AG04450 (cell line): ENCODE results near the gene TPR. TPM values are rescaled to one million over a fixed set of nuclear protein-coding genes. Genes with fewer than 3 reads are reported as not detected.

Experiments
- CTCF ChIA-PET: fragments of 300-600, 350-600 bp; formaldehyde crosslinking; extraction: SDS; loops from one replicate; lab custom pipeline; 2022; ENCODE audit warnings: antibody characterized with exemption, inconsistent platforms; lab: Charles Lee
- POLR2A ChIA-PET: fragments of 350-600 bp; formaldehyde crosslinking; extraction: SDS; loops from one replicate; lab custom pipeline; 2021; ENCODE audit warnings: antibody characterized with exemption, inconsistent platforms; lab: Yijun Ruan, JAX
- DNase-seq: peaks from one replicate; pipeline ENCODE4 v3.0.0-alpha.2; 2011; ENCODE audit warnings: low read depth, low spot score
- H3K27ac ChIP-seq: one replicate; pipeline ENCODE4 v1.5.1; 2012; ENCODE audit warnings: low read depth, low read length, control low read depth
- H3K27me3 ChIP-seq: one replicate; pipeline ENCODE4 v1.6.0; 2012; ENCODE audit warnings: low read length; ENCODE audit not compliant: control insufficient read depth, insufficient read depth
- H3K4me3 ChIP-seq: 2 replicates; pipeline ENCODE4 v1.5.1; 2011; ENCODE audit warnings: mild to moderate bottlenecking, low read depth, low read length, control low read depth
- H3K9me3 ChIP-seq: 2 replicates; pipeline ENCODE4 v1.5.1; 2012; ENCODE audit warnings: low read length; ENCODE audit not compliant: control insufficient read depth, insufficient read depth
- polyA plus RNA-seq: library from polyadenylated mRNA; depleted of rRNA; stranded (reverse); fragments of >200 nt; gene quantifications from 2 replicates; pipeline ENCODE4 v1.2.3, GENCODE V29; 2011
- TF ChIP-seq, protein P1 (sequence below): IDR thresholded peaks from 2 replicates; pipeline ENCODE4 v1.5.1; 2011; ENCODE audit warnings: low read depth, low read length, control low read depth, inconsistent platforms

The TPR gene
- polyA plus RNA-seq, 1 experiment = 48.5 TPM

DNA sequence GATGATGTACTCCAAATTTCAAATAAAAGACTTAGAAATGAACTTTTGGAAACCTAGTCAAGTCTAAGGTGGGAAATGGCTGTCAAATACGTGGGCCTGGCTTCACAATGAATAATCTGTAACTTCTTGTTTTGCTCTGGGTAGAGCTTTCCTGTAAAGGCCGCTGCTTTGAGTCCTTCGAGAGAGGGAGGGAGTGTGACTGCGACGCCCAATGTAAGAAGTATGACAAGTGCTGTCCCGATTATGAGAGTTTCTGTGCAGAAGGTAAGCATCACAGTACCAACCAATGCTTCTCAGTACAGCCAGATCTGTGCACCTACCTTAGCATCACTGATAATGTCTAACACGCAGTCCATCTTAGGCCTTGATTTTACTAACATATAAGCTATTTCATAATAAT is 73.6 kb downstream of the TPR start:
- CTCF ChIA-PET = interaction anchor here (1.4 kb wide), 1 partner anchor 74 kb away, joined by 5 read pairs; the partner anchor contains the start of genes ODR4 and TPR
- POLR2A ChIA-PET = no interaction called here
- TF ChIP-seq, protein P1, sequence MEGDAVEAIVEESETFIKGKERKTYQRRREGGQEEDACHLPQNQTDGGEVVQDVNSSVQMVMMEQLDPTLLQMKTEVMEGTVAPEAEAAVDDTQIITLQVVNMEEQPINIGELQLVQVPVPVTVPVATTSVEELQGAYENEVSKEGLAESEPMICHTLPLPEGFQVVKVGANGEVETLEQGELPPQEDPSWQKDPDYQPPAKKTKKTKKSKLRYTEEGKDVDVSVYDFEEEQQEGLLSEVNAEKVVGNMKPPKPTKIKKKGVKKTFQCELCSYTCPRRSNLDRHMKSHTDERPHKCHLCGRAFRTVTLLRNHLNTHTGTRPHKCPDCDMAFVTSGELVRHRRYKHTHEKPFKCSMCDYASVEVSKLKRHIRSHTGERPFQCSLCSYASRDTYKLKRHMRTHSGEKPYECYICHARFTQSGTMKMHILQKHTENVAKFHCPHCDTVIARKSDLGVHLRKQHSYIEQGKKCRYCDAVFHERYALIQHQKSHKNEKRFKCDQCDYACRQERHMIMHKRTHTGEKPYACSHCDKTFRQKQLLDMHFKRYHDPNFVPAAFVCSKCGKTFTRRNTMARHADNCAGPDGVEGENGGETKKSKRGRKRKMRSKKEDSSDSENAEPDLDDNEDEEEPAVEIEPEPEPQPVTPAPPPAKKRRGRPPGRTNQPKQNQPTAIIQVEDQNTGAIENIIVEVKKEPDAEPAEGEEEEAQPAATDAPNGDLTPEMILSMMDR = no peak

DNA sequence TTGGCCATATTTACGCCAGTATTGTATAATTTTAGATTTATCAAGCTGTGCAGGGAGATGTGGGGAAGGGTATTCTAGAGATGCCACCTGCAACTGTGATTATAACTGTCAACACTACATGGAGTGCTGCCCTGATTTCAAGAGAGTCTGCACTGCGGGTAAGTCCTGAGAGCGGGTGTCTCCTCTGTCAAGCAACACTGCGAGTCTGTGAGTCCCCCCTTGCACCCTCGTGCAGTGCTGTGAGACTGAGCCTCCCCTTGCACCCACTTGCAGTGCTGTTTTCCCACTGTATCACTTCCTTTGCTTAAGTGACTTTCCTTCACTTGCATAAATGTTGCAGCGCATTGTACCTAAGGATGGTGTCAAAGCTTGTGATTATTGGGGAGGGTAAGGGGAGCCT is 75.0 kb downstream of the TPR start:
- H3K27me3 ChIP-seq = no peaks in the 10 kb centered on the region
- ChIA-PET CTCF (no interaction called here), POLR2A (no interaction called here)
- DNase-seq = no peak
- no peaks in the 10 kb centered on the region for H3K9me3 ChIP-seq
- TF ChIP-seq, protein P1 = no peak
- no peak overlapping the region for H3K4me3 ChIP-seq
- no peak overlapping the region for H3K27ac ChIP-seq

More for the DNA sequence above, 73.6 kb downstream of the TPR start:
- no peaks in the 10 kb centered on the region for H3K27me3 ChIP-seq
- H3K4me3 ChIP-seq = no peak overlapping the region
- no peaks in the 10 kb centered on the region for H3K9me3 ChIP-seq
- no peak for DNase-seq
- H3K27ac ChIP-seq = no peak overlapping the region

DNA sequence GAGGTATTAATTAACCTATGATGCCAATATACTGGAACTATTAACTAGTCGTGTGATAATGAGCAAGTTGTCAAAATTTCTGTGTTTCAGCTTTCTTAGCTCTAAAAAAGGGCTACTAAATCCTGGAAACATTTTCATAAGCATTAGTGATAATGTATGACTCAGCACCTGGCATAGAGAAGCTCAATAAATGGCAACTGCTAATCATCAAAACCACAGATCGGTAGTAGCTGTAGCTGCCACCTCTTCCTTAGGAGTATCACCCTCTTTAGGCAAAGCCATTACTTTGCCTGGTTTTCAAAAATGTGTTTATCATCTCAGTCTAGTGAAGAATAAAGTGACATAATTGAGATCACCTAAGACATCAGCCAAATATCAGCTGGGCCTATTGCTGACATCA is 75.5 kb downstream of the TPR start:
- CTCF ChIA-PET = no interaction called here
- POLR2A ChIA-PET = no interaction called here
- H3K4me3 ChIP-seq = no peak overlapping the region
- H3K27ac ChIP-seq = no peak overlapping the region
- no peaks in the 10 kb centered on the region for H3K9me3 ChIP-seq
- DNase-seq = no peak
- H3K27me3 ChIP-seq = no peaks in the 10 kb centered on the region
- TF ChIP-seq, protein P1 = no peak

DNA sequence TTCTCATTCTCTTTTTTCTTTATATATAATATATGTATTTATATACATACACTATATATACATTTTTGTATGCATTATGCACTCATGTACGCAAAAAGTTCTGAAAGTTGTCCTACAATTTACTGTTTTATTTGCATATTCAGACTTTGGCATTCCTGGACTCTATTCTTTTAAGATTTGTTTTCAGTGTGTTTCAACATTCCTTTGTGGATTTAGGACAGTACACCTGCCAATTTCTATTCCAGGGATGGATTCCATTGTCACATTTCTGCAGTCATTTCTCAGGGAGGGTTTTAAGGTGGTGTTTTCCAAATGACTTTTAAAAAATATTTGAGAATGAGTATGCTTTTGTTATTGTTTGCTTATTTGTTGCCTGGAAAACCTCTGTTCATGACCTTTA is 76.2 kb downstream of the TPR start:
- Histone ChIP-seq H3K9me3 (no peaks in the 10 kb centered on the region), H3K27me3 (no peaks in the 10 kb centered on the region), H3K27ac (no peak overlapping the region), H3K4me3 (no peak overlapping the region)
- TF ChIP-seq, protein P1 = no peak
- ChIA-PET CTCF (interaction anchor here (0.6 kb wide), 1 partner anchor 26 kb away, joined by 3 read pairs; no protein-coding TSS in a partner anchor), POLR2A (no interaction called here)
- DNase-seq = no peak

DNA sequence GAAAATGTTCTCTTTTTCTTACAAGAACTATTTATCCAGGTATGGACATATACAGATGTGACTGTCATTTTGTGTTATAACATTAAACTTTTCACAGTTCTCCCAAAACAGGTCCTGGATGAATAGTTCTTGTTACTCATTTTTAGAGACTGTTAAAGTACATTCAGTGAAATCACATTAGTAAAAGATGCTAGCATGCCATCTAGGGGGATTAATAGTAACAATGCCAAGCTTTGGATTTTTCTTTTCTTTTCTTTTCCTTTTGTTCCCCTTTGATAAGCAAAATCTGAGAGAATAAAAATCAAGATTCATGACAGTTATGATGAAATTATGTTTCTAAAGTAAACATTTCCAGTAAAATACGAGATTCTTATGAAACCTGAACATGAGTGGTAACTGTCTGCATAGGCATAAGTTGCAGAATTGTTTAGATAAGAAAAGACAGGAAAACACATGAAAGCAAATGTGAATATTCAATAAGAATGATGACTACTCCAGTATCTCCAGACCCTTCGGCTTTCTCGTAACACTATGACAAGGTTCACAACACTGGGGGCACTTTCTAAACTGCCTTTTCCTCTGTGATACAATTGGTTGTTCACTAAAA is 77.5 kb downstream of the TPR start:
- Histone ChIP-seq H3K9me3 (no peaks in the 10 kb centered on the region), H3K27ac (no peak overlapping the region), H3K4me3 (no peak overlapping the region), H3K27me3 (no peaks in the 10 kb centered on the region)
- ChIA-PET CTCF (no interaction called here), POLR2A (no interaction called here)
- DNase-seq = no peak
- TF ChIP-seq, protein P1 = no peak
